ENCODE measurements around the gene ASB6. TPM values are rescaled to one million over a fixed set of nuclear protein-coding genes. Genes with fewer than 3 reads are reported as not detected.

ASB6 gene
- total and polyA plus RNA-seq, 2 of the 13 experiments (the other 11 are each of a cell fraction or from before 2014, with no cell fraction given), result 8.2 to 8.4 TPM

GRCh38 chr9:129641750-129642585 lies at the start of gene ASB6 (continued):
- TF ChIP-seq MIER3 (CRISPR knock-in tag; IDR thresholded peaks at IDR 0.05; ENCODE audit: borderline replicate concordance) (peak; percentile 82; the same call in 1 of the 2 replicates), GTF3A (CRISPR knock-in tag; conservative IDR thresholded peaks at IDR 0.05) (peak; percentile 84; the same call in 1 of the 2 replicates), DR1 (CRISPR knock-in tag; IDR thresholded peaks at IDR 0.05) (peak; percentile 66; the same call in 1 of the 2 replicates), RBM39 (IDR thresholded peaks at IDR 0.05; ENCODE audit: low read depth, low read length, poor library complexity, severe bottlenecking) (peak; percentile 90), ZNF772 (CRISPR knock-in tag; IDR thresholded peaks at IDR 0.05) (peak; percentile 77; the same call in 1 of the 2 replicates), FOXJ3 (CRISPR knock-in tag; IDR thresholded peaks at IDR 0.05; ENCODE audit: borderline replicate concordance) (no peak), RFXAP (CRISPR knock-in tag; IDR thresholded peaks at IDR 0.05; ENCODE audit: borderline replicate concordance) (peak; percentile 85), ZMYM4 (CRISPR knock-in tag; IDR thresholded peaks at IDR 0.05) (peak; percentile 98), SMAD1 (CRISPR knock-in tag; IDR thresholded peaks at IDR 0.05; ENCODE audit: borderline replicate concordance, low read depth) (peak; percentile 84; the same call in 1 of the 2 replicates), TSC22D2 (CRISPR knock-in tag; IDR thresholded peaks at IDR 0.05; ENCODE audit: borderline replicate concordance) (peak; percentile 39; the same call in 1 of the 2 replicates), ASH2L (IDR thresholded peaks at IDR 0.05; ENCODE audit: insufficient read length, low read depth, low read length) (peak; percentile 72), NONO (IDR thresholded peaks at IDR 0.05) (no peak), NONO (CRISPR knock-in tag; conservative IDR thresholded peaks at IDR 0.05) (peak; percentile 98), ZNF143 (CRISPR knock-in tag; IDR thresholded peaks at IDR 0.05) (peak; percentile 63; the same call in 1 of the 2 replicates), MNT (IDR thresholded peaks at IDR 0.05) (peak; percentile 30; the same call in 1 of the 2 replicates), BCL3 (CRISPR knock-in tag; IDR thresholded peaks at IDR 0.05) (peak; percentile 90), ZNF446 (CRISPR knock-in tag; IDR thresholded peaks at IDR 0.05) (peak; percentile 83), ZBTB20 (CRISPR knock-in tag; IDR thresholded peaks at IDR 0.05; ENCODE audit: borderline replicate concordance, low read depth) (peak; percentile 66; the same call in 1 of the 2 replicates), ZNF329 (CRISPR knock-in tag; IDR thresholded peaks at IDR 0.05; ENCODE audit: low read depth) (peak; percentile 86; the same call in 1 of the 2 replicates), ZKSCAN5 (CRISPR knock-in tag; IDR thresholded peaks at IDR 0.05) (no peak), MAF1 (CRISPR knock-in tag; IDR thresholded peaks at IDR 0.05; ENCODE audit: borderline replicate concordance) (0 out of 2 replicates have a peak, but pooled peaks have one; percentile 24), SNRNP70 (IDR thresholded peaks at IDR 0.05; ENCODE audit: low read depth, low read length) (no peak)
